SK-MEL-5 (cell line): ENCODE results near the gene ZNF146. TPM values are rescaled to one million over a fixed set of nuclear protein-coding genes. Genes with fewer than 3 reads are reported as not detected.
"Not testable (repeated sequence)": the region's sequence is repeated elsewhere in the genome, so short reads cannot be mapped to it uniquely, and the experiment has no call there.

ENCODE experiments used
- DNase-seq: peaks from one replicate; pipeline ENCODE4 v3.0.0-alpha.2; 2016; ENCODE audit warnings: low read depth, low spot score
- in situ Hi-C: cut with HindIII; loops from 2 replicates; pipeline ENCODE4 v1.10.0; 2016; ENCODE audit warnings: low sequenced_read_pairs, high pct_unique_total_duplicates, low pct_unique_long_range_greater_than_20kb
- total RNA-seq: library from RNA; depleted of rRNA; stranded (reverse); fragments of >200 nt; shearing (Covaris generic); gene quantifications from 2 replicates; pipeline ENCODE4 v1.2.3, GENCODE V29; 2014

ZNF146 gene
- total RNA-seq, 1 experiment from 2014 or later: 88.8 TPM

GRCh38 chr19:36221474-36221873 lies 6.6 kb downstream of the ZNF146 start:
- no peak for DNase-seq
- in situ Hi-C loops: no loop called here

GRCh38 chr19:36222503-36222902 lies 7.6 kb downstream of the ZNF146 start:
- DNase-seq: no peak

GRCh38 chr19:36225219-36225892 lies 10.4 kb downstream of the ZNF146 start:
- in situ Hi-C loops: no loop called here
- DNase-seq: no peak

More at GRCh38 chr19:36222503-36222902, 7.6 kb downstream of the ZNF146 start:
- in situ Hi-C loops: no loop called here

- DNase-seq, in situ Hi-C loops: not testable (repeated sequence)
Measured at GRCh38 chr19:36233626-36234025, 18.7 kb downstream of the ZNF146 start.

- in situ Hi-C loops: no loop called here
- DNase-seq: no peak
Measured at GRCh38 chr19:36236304-36236945, 21.5 kb downstream of the ZNF146 start.

- DNase-seq: no peak
- in situ Hi-C loops: no loop called here
Measured at GRCh38 chr19:36236946-36237310, 22.0 kb downstream of the ZNF146 start.

- in situ Hi-C loops: no loop called here
- no peak for DNase-seq
Measured at GRCh38 chr19:36244066-36244465, 29.2 kb downstream of the ZNF146 start.

GRCh38 chr19:36245210-36246005 lies 30.5 kb downstream of the ZNF146 start:
- DNase-seq: no peak
- in situ Hi-C loops: no loop called here

GRCh38 chr19:36246006-36246481 lies 31.1 kb downstream of the ZNF146 start:
- no peak for DNase-seq
- in situ Hi-C loops: no loop called here

GRCh38 chr19:36252047-36252446 lies 37.1 kb downstream of the ZNF146 start:
- no peak for DNase-seq
- in situ Hi-C loops: no loop called here

GRCh38 chr19:36254848-36255247 lies 39.9 kb downstream of the ZNF146 start:
- in situ Hi-C loops: no loop called here
- no peak for DNase-seq

GRCh38 chr19:36255316-36255715 lies 40.4 kb downstream of the ZNF146 start:
- in situ Hi-C loops: no loop called here

GRCh38 chr19:36256064-36256463 lies 41.2 kb downstream of the ZNF146 start:
- in situ Hi-C loops: no loop called here
- no peak for DNase-seq

More at GRCh38 chr19:36255316-36255715, 40.4 kb downstream of the ZNF146 start:
- DNase-seq: no peak

- DNase-seq: no peak
- in situ Hi-C loops: no loop called here
Measured at GRCh38 chr19:36256853-36257519, 42.1 kb downstream of the ZNF146 start.

- no peak for DNase-seq
- in situ Hi-C loops: no loop called here
Measured at GRCh38 chr19:36257520-36257876, 42.6 kb downstream of the ZNF146 start.

- DNase-seq: no peak
- in situ Hi-C loops: no loop called here
Measured at GRCh38 chr19:36258028-36258875, 43.3 kb downstream of the ZNF146 start.

- no peak for DNase-seq
- in situ Hi-C loops: no loop called here
Measured at GRCh38 chr19:36259211-36259610, 44.3 kb downstream of the ZNF146 start.
